Common myeloid progenitor, CD34-positive (primary cell): ENCODE measurements around the gene WNK1.
"Not testable (repeated sequence)": the region's sequence is repeated elsewhere in the genome, so short reads cannot be mapped to it uniquely, and the experiment has no call there.

Experiments used
- CTCF ChIA-PET: fragments of 350-600 bp; sonication (Branson Sonifier 250); formaldehyde crosslinking; loops from one replicate; lab custom pipeline; 2021; ENCODE audit warnings: antibody characterized with exemption; lab: Charles Lee
- POLR2A ChIA-PET: fragments of 350-600 bp; sonication (Branson Sonifier 250); formaldehyde crosslinking; loops from one replicate; lab custom pipeline; 2021; ENCODE audit warnings: antibody characterized with exemption; lab: Charles Lee
- DNase-seq, 3 donors: peaks; one replicate each; pipeline versions ENCODE4 v3.0.0 to v3.0.0-alpha.2; 2013
- H3K27ac ChIP-seq, 2 experiments: 1 replicate in 1 of 2; 2 replicates in 1 of 2; pipeline ENCODE4 v1.7.0; 2013; ENCODE audit warnings: inconsistent platforms in 2 of 2, low read length in 2 of 2, mild to moderate bottlenecking in 2 of 2, low read depth in 1 of 2, moderate library complexity in 1 of 2; ENCODE audit not compliant: severe bottlenecking in 2 of 2, insufficient read depth in 1 of 2, poor library complexity in 1 of 2
- H3K27me3 ChIP-seq, 5 experiments: replicated peaks in 2 of 5; 1 replicate in 3 of 5; 2 replicates in 2 of 5; pipeline versions ENCODE4 v1.6.1 to v1.7.0; 2013; ENCODE audit warnings: low read length in 4 of 5, mild to moderate bottlenecking in 2 of 5, moderate library complexity in 2 of 5, inconsistent platforms in 1 of 5; ENCODE audit not compliant: insufficient read depth in 5 of 5, control insufficient read depth in 4 of 5
- H3K36me3 ChIP-seq, 4 experiments: 1 replicate in 2 of 4; 2 replicates in 2 of 4; pipeline versions ENCODE4 v1.6.1 to v1.7.0; 2013; ENCODE audit warnings: low read length in 3 of 4, control low read depth in 1 of 4, mild to moderate bottlenecking in 1 of 4; ENCODE audit not compliant: control insufficient read depth in 4 of 4, insufficient read depth in 4 of 4
- H3K4me1 ChIP-seq, 4 experiments: 1 replicate in 3 of 4; 2 replicates in 1 of 4; pipeline versions ENCODE4 v1.6.1 to v1.7.1; 2013; ENCODE audit warnings: low read length in 3 of 4, mild to moderate bottlenecking in 3 of 4, control low read depth in 1 of 4, inconsistent platforms in 1 of 4, moderate library complexity in 1 of 4; ENCODE audit not compliant: control insufficient read depth in 4 of 4, insufficient read depth in 4 of 4; ENCODE audit errors: control extremely low read depth in 1 of 4
- H3K4me3 ChIP-seq, 7 experiments: 1 replicate in 4 of 7; 2 replicates in 3 of 7; pipeline versions ENCODE4 v1.5.1 to v1.7.0; 2013; ENCODE audit warnings: mild to moderate bottlenecking in 7 of 7, low read length in 6 of 7, moderate library complexity in 6 of 7, inconsistent platforms in 2 of 7, low read depth in 2 of 7, control low read depth in 1 of 7; ENCODE audit not compliant: insufficient read depth in 4 of 7, control insufficient read depth in 1 of 7; ENCODE audit errors: extremely low read depth in 1 of 7
- H3K9me3 ChIP-seq, 5 experiments: 1 replicate in 4 of 5; 2 replicates in 1 of 5; pipeline versions ENCODE4 v1.6.1 to v1.7.1; 2013; ENCODE audit warnings: low read length in 4 of 5, mild to moderate bottlenecking in 2 of 5, inconsistent platforms in 1 of 5, low read depth in 1 of 5, moderate library complexity in 1 of 5; ENCODE audit not compliant: control insufficient read depth in 4 of 5, insufficient read depth in 2 of 5; ENCODE audit errors: control extremely low read depth in 1 of 5
- WGBS: methylation state at CpG from one replicate; pipeline ENCODE4 v1.1.5; 2013; ENCODE audit not compliant: insufficient coverage; 5-methylcytosine and 5-hydroxymethylcytosine counted together

The WNK1 gene

GRCh38 chr12:812950-813349 is 60.6 kb downstream of the WNK1 start:
- CTCF ChIA-PET, result interaction anchor here (1.0 to 5.1 kb wide), 7 partner anchors 18 to 244 kb away, joined by 4 to 68 read pairs (median 20); partner anchors contain the start of gene WNK1
- Histone ChIP-seq H3K4me3 (no peak overlapping the region), H3K36me3 (peaks cover 0 to 13% (median 7%) of the 10 kb centered on the region in 4 experiments), H3K27me3 (no peaks in the 10 kb centered on the region), H3K27ac (no peak overlapping the region), H3K4me1 (peaks cover 0 to 4% (median 3%) of the 10 kb centered on the region in 4 experiments), H3K9me3 (no peaks in the 10 kb centered on the region)
- no CpG with 5 or more reads among the region's 2 CpGs for WGBS
- POLR2A ChIA-PET, result no interaction called here
- no peak for DNase-seq

GRCh38 chr12:817456-817855 is 65.1 kb downstream of the WNK1 start:
- POLR2A ChIA-PET, H3K9me3 ChIP-seq, DNase-seq, H3K4me1 ChIP-seq, H3K27me3 ChIP-seq, H3K4me3 ChIP-seq, H3K27ac ChIP-seq: not testable (repeated sequence)
- WGBS, result 100% methylated on average over 4 of the region's 9 CpGs
- H3K36me3 ChIP-seq, result peaks cover 0 to 20% (median 13%) of the 10 kb centered on the region in 4 experiments
- CTCF ChIA-PET, result interaction anchor here (0.9 to 5.3 kb wide), 16 partner anchors 8 to 461 kb away, joined by 3 to 68 read pairs (median 4); partner anchors contain the start of genes NINJ2, RAD52 and WNK1

GRCh38 chr12:817941-818600 is 65.7 kb downstream of the WNK1 start:
- DNase-seq, result no peak
- Histone ChIP-seq H3K27me3 (no peaks in the 10 kb centered on the region), H3K9me3 (peaks cover 0 to 4% (median 0%) of the 10 kb centered on the region in 5 experiments), H3K27ac (no peak overlapping the region), H3K4me1 (peaks cover 0 to 2% (median 0%) of the 10 kb centered on the region in 4 experiments), H3K4me3 (no peak overlapping the region), H3K36me3 (peaks cover 0 to 20% (median 13%) of the 10 kb centered on the region in 4 experiments)
- 100% methylated on average over 1 of the region's 3 CpGs for WGBS
- ChIA-PET POLR2A (interaction anchor here (0.6 kb wide), 1 partner anchor 296 kb away, joined by 3 read pairs; no protein-coding TSS in a partner anchor), CTCF (interaction anchor here (0.6 to 5.3 kb wide), 6 partner anchors 23 to 460 kb away, joined by 3 to 27 read pairs (median 3); partner anchors contain the start of gene RAD52)

- POLR2A ChIA-PET, result interaction anchor here (0.6 kb wide), 1 partner anchor 296 kb away, joined by 3 read pairs; no protein-coding TSS in a partner anchor
- Histone ChIP-seq H3K27me3 (no peaks in the 10 kb centered on the region), H3K9me3 (peaks cover 0 to 5% (median 0%) of the 10 kb centered on the region in 5 experiments), H3K36me3 (peaks cover 0 to 20% (median 14%) of the 10 kb centered on the region in 4 experiments), H3K4me1 (peaks cover 0 to 7% (median 0%) of the 10 kb centered on the region in 4 experiments), H3K27ac (no peak overlapping the region), H3K4me3 (no peak overlapping the region)
- DNase-seq, result peak in 2 of 3 donors; percentile 18 to 36
- CTCF ChIA-PET, result interaction anchor here (1.3 to 5.3 kb wide), 2 partner anchors 131 to 168 kb away, joined by 4 to 27 read pairs; partner anchors contain the start of gene RAD52
- WGBS, result no CpG with 5 or more reads among the region's 5 CpGs
Observed at GRCh38 chr12:818733-819132, 66.4 kb downstream of the WNK1 start.

GRCh38 chr12:820336-820735 is 68.0 kb downstream of the WNK1 start:
- ChIA-PET CTCF (interaction anchor here (0.9 to 1.1 kb wide), 2 partner anchors 205 to 273 kb away, joined by 3 to 4 read pairs; no protein-coding TSS in a partner anchor), POLR2A (no interaction called here)
- Histone ChIP-seq H3K4me1 (peaks cover 0 to 8% (median 0%) of the 10 kb centered on the region in 4 experiments), H3K9me3 (peaks cover 0 to 5% (median 0%) of the 10 kb centered on the region in 5 experiments), H3K27me3 (no peaks in the 10 kb centered on the region), H3K36me3 (peaks cover 0 to 19% (median 9%) of the 10 kb centered on the region in 4 experiments), H3K27ac (no peak overlapping the region), H3K4me3 (no peak overlapping the region)
- no peak for DNase-seq
- WGBS, result no CpG with 5 or more reads among the region's 1 CpG

GRCh38 chr12:823028-823698 is 70.8 kb downstream of the WNK1 start:
- H3K27me3 ChIP-seq, result no peaks in the 10 kb centered on the region
- H3K9me3 ChIP-seq, result peaks cover 0 to 5% (median 0%) of the 10 kb centered on the region in 5 experiments
- peak in 2 of 3 donors; percentile 17 to 32 for DNase-seq
- ChIA-PET CTCF (interaction anchor here (0.6 to 1.3 kb wide), 3 partner anchors 11 to 225 kb away, joined by 3 read pairs; no protein-coding TSS in a partner anchor), POLR2A (interaction anchor here (0.5 to 0.6 kb wide), 2 partner anchors 20 to 344 kb away, joined by 4 to 6 read pairs; no protein-coding TSS in a partner anchor)
- peaks cover 0 to 19% (median 12%) of the 10 kb centered on the region in 4 experiments for H3K36me3 ChIP-seq
- no peak overlapping the region for H3K27ac ChIP-seq
- H3K4me3 ChIP-seq, result no peak overlapping the region
- H3K4me1 ChIP-seq, result peaks cover 0 to 8% (median 0%) of the 10 kb centered on the region in 4 experiments
- WGBS, result no CpG with 5 or more reads among the region's 2 CpGs
